OCI-LY1 (cell line): ENCODE measurements around the gene DRC7.

Source experiments
- CTCF ChIP-seq: fragments of 200-600 bp; sonication (generic), shearing (Covaris generic); IDR thresholded peaks from 2 replicates; pipeline ENCODE4 v1.5.1; 2017; ENCODE audit warnings: mild to moderate bottlenecking, antibody characterized with exemption, low read length, moderate library complexity, mixed read lengths
- EZH2 ChIP-seq: fragments of 200-600 bp; sonication (generic), shearing (Covaris generic); IDR thresholded peaks from 2 replicates; pipeline ENCODE4 v1.8.0; 2017; ENCODE audit warnings: borderline replicate concordance, mixed run types, mild to moderate bottlenecking, antibody characterized with exemption, low read length, moderate library complexity, mixed read lengths

GRCh38 chr16:57732714-57733113 is 38.1 kb downstream of the DRC7 start:
- TF ChIP-seq CTCF (no peak), EZH2 (no peak)
